Astrocyte (in vitro differentiated cells and primary cell): ENCODE results near the gene PEX5L. TPM values are rescaled to one million over a fixed set of nuclear protein-coding genes. Genes with fewer than 3 reads are reported as not detected.

Experiments
- DNase-seq: peaks from one replicate; pipeline ENCODE4 v3.0.0-alpha.2; 2010; ENCODE audit warnings: low read depth
- FAIRE-seq: peaks from 2 replicates; lab custom pipeline; 2011; peaks lifted over from hg19 to GRCh38; lab: Jason Lieb, UNC
- H2AFZ ChIP-seq: 2 replicates; pipeline ENCODE4 v1.6.0; 2012; ENCODE audit warnings: low read depth, low read length, inconsistent platforms
- H3K27ac ChIP-seq: 2 replicates; pipeline ENCODE4 v1.5.1; 2011; ENCODE audit warnings: low read depth, low read length, inconsistent platforms
- H3K27me3 ChIP-seq: 2 replicates; pipeline ENCODE4 v1.6.0; 2011; ENCODE audit warnings: low read length, inconsistent platforms; ENCODE audit not compliant: insufficient read depth
- H3K36me3 ChIP-seq: 2 replicates; pipeline ENCODE4 v1.5.1; 2011; ENCODE audit warnings: low read length, inconsistent platforms; ENCODE audit not compliant: insufficient read depth
- H3K4me1 ChIP-seq: 2 replicates; pipeline ENCODE4 v1.5.1; 2011; ENCODE audit warnings: low read length, inconsistent platforms; ENCODE audit not compliant: insufficient read depth
- H3K4me2 ChIP-seq: 2 replicates; pipeline ENCODE4 v1.6.0; 2012; ENCODE audit warnings: low read length, inconsistent platforms
- H3K4me3 ChIP-seq: 2 replicates; pipeline ENCODE4 v1.5.1; 2011; ENCODE audit warnings: low read depth, mild to moderate bottlenecking, low read length, inconsistent platforms; ENCODE audit not compliant: insufficient read depth
- H3K79me2 ChIP-seq: 2 replicates; pipeline ENCODE4 v1.6.0; 2012; ENCODE audit warnings: mild to moderate bottlenecking, low read length, inconsistent platforms; ENCODE audit not compliant: insufficient read depth
- H3K9ac ChIP-seq: 2 replicates; pipeline ENCODE4 v1.6.0; 2012; ENCODE audit warnings: mild to moderate bottlenecking, low read length, inconsistent platforms
- H3K9me3 ChIP-seq: 2 replicates; pipeline ENCODE4 v1.5.1; 2012; ENCODE audit warnings: low read depth, mild to moderate bottlenecking, low read length, inconsistent platforms; ENCODE audit not compliant: insufficient read depth
- H4K20me1 ChIP-seq: 2 replicates; pipeline ENCODE4 v1.6.0; 2012; ENCODE audit warnings: low read length, inconsistent platforms; ENCODE audit not compliant: insufficient read depth
- H3K27ac Mint-ChIP-seq: one replicate; pipeline ENCODE4 v1.8.0; 2021; ENCODE audit warnings: mild to moderate bottlenecking, mixed read lengths; ENCODE audit not compliant: unreplicated experiment
- H3K27me3 Mint-ChIP-seq: one replicate; pipeline ENCODE4 v1.8.0; 2021; ENCODE audit warnings: low read depth, mixed read lengths; ENCODE audit not compliant: unreplicated experiment
- H3K36me3 Mint-ChIP-seq: one replicate; pipeline ENCODE4 v1.8.0; 2021; ENCODE audit warnings: low read depth, mixed read lengths; ENCODE audit not compliant: unreplicated experiment
- H3K4me1 Mint-ChIP-seq: one replicate; pipeline ENCODE4 v1.8.0; 2021; ENCODE audit warnings: low read depth, mixed read lengths; ENCODE audit not compliant: unreplicated experiment
- H3K4me3 Mint-ChIP-seq: one replicate; pipeline ENCODE4 v1.8.0; 2021; ENCODE audit warnings: mild to moderate bottlenecking, moderate library complexity, mixed read lengths; ENCODE audit not compliant: unreplicated experiment
- H3K9me3 Mint-ChIP-seq: one replicate; pipeline ENCODE4 v1.8.0; 2021; ENCODE audit warnings: mild to moderate bottlenecking, mixed read lengths; ENCODE audit not compliant: unreplicated experiment
- EZH2 ChIP-seq: IDR thresholded peaks from 2 replicates; pipeline ENCODE4 v1.6.1; 2012; ENCODE audit warnings: mild to moderate bottlenecking, low read length, inconsistent platforms; ENCODE audit not compliant: insufficient read depth
- total RNA-seq: library from RNA; stranded (reverse); gene quantifications from 2 replicates; pipeline ENCODE4 v1.2.1, GENCODE V29; 2021
- TF ChIP-seq, protein P1 (sequence below): IDR thresholded peaks from 2 replicates; pipeline ENCODE4 v1.5.1; 2011; ENCODE audit warnings: low read depth, mild to moderate bottlenecking, inconsistent platforms, low read length, moderate library complexity; ENCODE audit not compliant: insufficient read depth

The PEX5L gene
- total RNA-seq, 1 donor from 2014 or later: 0.43 TPM

DNA sequence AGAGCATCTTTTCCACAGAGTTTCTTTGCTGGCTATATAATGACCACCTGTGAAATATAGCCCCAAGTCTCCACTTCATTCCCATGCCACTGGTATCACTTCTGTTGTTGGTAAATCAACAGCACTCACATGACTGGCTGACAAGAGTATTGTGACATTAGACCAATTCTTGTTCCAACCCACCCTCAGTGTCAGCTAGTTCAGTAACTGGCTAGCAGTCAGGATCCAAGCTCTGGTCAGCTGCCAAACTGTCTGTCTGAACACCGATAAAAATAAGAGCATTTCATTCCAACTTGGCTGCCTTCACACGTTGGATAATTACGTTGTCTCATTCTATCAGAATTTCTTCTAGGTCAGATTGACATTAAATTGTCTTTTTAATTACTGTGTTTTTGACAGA is 217.4 kb downstream of the PEX5L start:
- H3K36me3 Mint-ChIP-seq: no peaks in the 10 kb centered on the region
- H4K20me1 ChIP-seq: no peaks in the 10 kb centered on the region
- H3K9me3 Mint-ChIP-seq: no peaks in the 10 kb centered on the region
- H3K27me3 Mint-ChIP-seq: no peaks in the 10 kb centered on the region
- TF ChIP-seq EZH2: no peak
- TF ChIP-seq, protein P1, sequence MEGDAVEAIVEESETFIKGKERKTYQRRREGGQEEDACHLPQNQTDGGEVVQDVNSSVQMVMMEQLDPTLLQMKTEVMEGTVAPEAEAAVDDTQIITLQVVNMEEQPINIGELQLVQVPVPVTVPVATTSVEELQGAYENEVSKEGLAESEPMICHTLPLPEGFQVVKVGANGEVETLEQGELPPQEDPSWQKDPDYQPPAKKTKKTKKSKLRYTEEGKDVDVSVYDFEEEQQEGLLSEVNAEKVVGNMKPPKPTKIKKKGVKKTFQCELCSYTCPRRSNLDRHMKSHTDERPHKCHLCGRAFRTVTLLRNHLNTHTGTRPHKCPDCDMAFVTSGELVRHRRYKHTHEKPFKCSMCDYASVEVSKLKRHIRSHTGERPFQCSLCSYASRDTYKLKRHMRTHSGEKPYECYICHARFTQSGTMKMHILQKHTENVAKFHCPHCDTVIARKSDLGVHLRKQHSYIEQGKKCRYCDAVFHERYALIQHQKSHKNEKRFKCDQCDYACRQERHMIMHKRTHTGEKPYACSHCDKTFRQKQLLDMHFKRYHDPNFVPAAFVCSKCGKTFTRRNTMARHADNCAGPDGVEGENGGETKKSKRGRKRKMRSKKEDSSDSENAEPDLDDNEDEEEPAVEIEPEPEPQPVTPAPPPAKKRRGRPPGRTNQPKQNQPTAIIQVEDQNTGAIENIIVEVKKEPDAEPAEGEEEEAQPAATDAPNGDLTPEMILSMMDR: no peak
- no peak overlapping the region for H3K27ac Mint-ChIP-seq
- H3K9me3 ChIP-seq: no peaks in the 10 kb centered on the region
- H3K9ac ChIP-seq: no peak overlapping the region
- no peaks in the 10 kb centered on the region for H3K4me1 ChIP-seq
- no peak overlapping the region for H3K4me3 Mint-ChIP-seq
- no peaks in the 10 kb centered on the region for H3K79me2 ChIP-seq
- DNase-seq: no peak
- no peaks in the 10 kb centered on the region for H3K27me3 ChIP-seq
- FAIRE-seq: no peak
- no peak overlapping the region for H3K4me2 ChIP-seq
- no peaks in the 10 kb centered on the region for H3K36me3 ChIP-seq
- no peak overlapping the region for H2AFZ ChIP-seq
- H3K4me1 Mint-ChIP-seq: no peaks in the 10 kb centered on the region
- H3K27ac ChIP-seq: no peak overlapping the region
- H3K4me3 ChIP-seq: no peak overlapping the region

DNA sequence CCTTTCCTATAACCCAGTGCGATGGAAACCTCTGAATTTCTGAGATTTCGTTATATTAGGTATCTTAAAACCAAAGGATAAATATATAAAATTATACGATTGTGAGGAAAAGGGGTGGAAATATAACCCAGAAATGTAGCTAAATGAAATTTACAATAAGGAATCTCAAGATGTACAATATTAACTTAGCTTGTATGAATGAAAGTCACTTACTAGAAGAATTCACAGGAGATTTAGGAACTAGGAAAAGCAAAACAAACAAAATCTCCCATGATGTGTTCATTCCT is 224.7 kb downstream of the PEX5L start:
- Histone ChIP-seq H3K9ac (no peak overlapping the region), H3K79me2 (no peaks in the 10 kb centered on the region), H3K4me2 (peak overlapping the region; percentile 62), H3K9me3 (no peaks in the 10 kb centered on the region), H3K4me3 (no peak overlapping the region), H2AFZ (no peak overlapping the region), H3K36me3 (no peaks in the 10 kb centered on the region), H4K20me1 (no peaks in the 10 kb centered on the region), H3K4me1 (peaks cover 10% of the 10 kb centered on the region), H3K27ac (peak overlapping the region; percentile 78), H3K27me3 (no peaks in the 10 kb centered on the region)
- no peak for DNase-seq
- Mint-ChIP-seq H3K27me3 (no peaks in the 10 kb centered on the region), H3K4me3 (no peak overlapping the region), H3K27ac (no peak overlapping the region), H3K36me3 (no peaks in the 10 kb centered on the region), H3K9me3 (no peaks in the 10 kb centered on the region), H3K4me1 (peaks cover 8% of the 10 kb centered on the region)
- TF ChIP-seq, protein P1: no peak
- no peak for TF ChIP-seq EZH2
- no peak for FAIRE-seq

DNA sequence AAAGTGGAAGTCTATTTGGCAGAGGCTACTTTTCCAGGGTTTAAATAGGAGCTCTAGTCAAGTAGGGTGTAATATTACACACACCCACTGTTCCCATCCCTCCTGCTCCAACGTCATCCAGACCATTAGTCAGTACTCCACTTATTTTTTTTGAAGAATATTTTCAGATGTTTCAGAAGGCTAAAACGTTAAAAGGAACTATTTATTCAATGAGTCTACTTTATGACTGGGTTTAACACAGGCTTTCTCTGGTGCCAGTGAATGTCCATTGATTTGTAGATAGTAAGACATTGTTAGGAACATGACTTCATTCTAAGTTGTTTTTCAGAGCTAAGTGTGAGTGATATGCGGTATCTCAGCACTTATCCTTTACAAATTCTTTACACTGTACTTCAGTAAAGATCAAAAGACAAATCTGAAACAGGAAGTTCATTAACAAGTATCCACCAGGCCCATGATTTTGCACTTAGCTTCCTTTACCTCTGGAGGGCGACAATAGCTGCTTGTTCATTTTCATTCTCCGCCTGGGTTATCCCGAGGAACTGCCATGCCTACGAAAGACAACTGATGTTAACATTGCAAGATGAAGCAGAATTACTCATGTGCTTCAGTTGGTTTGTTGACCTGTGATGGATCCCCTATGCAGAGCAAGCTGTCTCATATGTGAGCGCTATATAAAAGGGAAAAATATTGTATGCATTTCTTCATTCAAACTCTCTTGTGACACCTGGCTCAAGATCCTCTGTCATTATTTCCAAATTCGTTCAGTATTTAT is 225.2 kb downstream of the PEX5L start:
- Histone ChIP-seq H4K20me1 (no peaks in the 10 kb centered on the region), H3K9me3 (no peaks in the 10 kb centered on the region), H3K4me2 (peak overlapping the region; percentile 62), H3K4me1 (peaks cover 10% of the 10 kb centered on the region), H3K79me2 (no peaks in the 10 kb centered on the region), H3K4me3 (no peak overlapping the region), H2AFZ (peak overlapping the region; percentile 46), H3K9ac (peak overlapping the region; percentile 74), H3K27me3 (no peaks in the 10 kb centered on the region), H3K36me3 (no peaks in the 10 kb centered on the region), H3K27ac (peak overlapping the region; percentile 78)
- peak; percentile 77 for FAIRE-seq
- Mint-ChIP-seq H3K27me3 (no peaks in the 10 kb centered on the region), H3K9me3 (no peaks in the 10 kb centered on the region), H3K4me3 (no peak overlapping the region), H3K4me1 (peaks cover 8% of the 10 kb centered on the region), H3K36me3 (no peaks in the 10 kb centered on the region), H3K27ac (peak overlapping the region; percentile 84)
- TF ChIP-seq, protein P1: peak; percentile 89
- no peak for TF ChIP-seq EZH2
- peak; percentile 83 for DNase-seq
